SW 1271 (cell line): ENCODE data around the gene TRPM3.
A peak's percentile ranks its signal among the peaks of the same experiment; 100 is the strongest.

Experiments used
- DNase-seq, 2 experiments: peaks; one replicate each; lab custom pipeline; 2025; lab: John Stamatoyannopoulos, UW

The TRPM3 gene

GRCh38 chr9:70484232-70485130 lies 636.9 kb downstream of the TRPM3 start:
- peak; percentile 21 to 65 for DNase-seq

- DNase-seq: no peak
Measured at GRCh38 chr9:70481471-70481870, 640.0 kb downstream of the TRPM3 start.

DNA sequence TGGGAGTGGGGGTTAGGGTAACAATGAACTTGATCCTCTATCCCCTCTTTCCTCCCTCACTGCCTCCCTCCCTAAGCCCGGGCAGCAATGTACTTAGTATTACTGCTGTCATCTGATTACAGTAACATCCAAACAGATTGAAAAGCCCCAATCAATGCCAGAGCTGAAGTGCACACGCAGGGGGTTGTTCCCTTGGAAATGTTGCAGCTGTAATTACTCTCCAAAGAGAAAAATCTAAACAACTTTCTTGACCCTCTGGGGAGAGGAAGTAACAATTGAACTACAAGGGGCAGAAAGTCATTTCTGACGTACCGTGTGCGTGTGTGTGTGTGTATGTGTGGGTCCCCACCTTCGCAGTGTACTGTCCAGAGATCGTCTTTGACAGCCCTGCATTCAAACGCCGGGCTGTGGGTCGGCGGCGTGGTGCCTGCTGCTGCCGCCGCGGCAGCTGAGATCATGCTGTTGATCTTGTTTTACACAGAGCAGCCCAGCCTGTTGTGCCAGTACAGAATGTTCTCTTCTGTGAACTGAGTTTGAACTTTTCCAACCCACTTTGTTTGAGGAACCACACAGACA lies 640.9 kb downstream of the TRPM3 start:
- DNase-seq: no peak

- no peak for DNase-seq
Measured at GRCh38 chr9:70479880-70480291, 641.5 kb downstream of the TRPM3 start.
